Kidney glomerular epithelial cell (primary cell): ENCODE results near the gene PRSS33.

Experiments used
- DNase-seq: peaks from one replicate; lab custom pipeline; 2025; lab: John Stamatoyannopoulos, UW

The PRSS33 gene

GRCh38 chr16:2761886-2762583 is 25.3 kb downstream of the PRSS33 start:
- no peak for DNase-seq

GRCh38 chr16:2761472-2761871 is 25.9 kb downstream of the PRSS33 start:
- no peak for DNase-seq

DNA sequence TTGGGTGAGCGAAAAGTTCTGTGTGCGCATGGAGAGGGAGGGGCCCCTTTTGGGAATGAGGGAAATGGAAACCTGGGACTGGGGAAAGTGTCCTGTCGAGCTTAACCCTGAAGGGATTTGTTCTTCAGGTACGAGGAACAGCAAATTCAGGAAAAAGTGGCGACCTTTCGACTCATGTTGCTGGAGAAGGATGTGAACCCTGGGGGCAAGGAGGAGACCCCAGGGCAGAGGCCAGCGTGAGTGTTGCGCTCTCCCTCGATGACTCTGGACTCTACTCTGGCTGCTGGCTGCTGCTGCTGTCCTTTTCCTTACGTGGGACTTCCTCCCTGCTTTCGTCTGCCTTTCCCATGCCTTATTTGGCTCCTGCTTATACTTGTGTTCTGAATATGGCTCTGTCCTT is 30.0 kb downstream of the PRSS33 start:
- DNase-seq = no peak

- DNase-seq = no peak
Observed at GRCh38 chr16:2756288-2757015, 30.9 kb downstream of the PRSS33 start.

DNA sequence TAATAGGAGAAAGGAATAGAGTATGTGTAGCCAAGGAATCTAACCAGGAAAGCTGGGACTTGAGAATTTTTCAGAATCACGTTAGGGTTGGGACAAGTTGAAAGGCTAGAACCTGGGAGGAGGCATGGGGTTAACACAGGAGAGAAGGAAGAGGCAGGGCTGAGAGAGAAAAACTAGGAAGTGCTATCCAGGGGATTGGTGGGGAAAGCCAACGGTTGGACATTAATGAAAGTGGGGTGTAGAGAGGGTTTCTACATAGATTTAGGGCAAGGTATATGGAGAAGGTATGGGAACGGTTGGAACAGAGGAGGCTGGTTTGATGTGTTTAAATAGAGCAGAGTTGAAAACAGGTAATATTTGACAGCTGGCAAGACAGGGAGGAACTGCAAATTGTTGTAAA is 32.2 kb downstream of the PRSS33 start:
- DNase-seq = no peak

DNA sequence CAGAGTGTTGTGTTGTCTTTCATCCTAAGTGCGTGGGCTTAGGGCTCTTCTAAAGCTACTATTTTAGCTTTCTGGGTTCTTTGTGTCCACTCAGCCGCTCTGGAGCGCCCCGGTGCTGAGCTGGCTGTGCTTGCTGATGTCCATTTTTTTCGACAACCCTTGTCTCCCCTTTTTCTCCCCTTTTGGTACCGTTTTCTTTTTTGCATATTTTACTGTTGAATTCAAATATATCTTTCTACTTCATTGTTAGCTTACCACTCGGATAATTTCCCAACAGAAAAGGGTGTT is 33.7 kb downstream of the PRSS33 start:
- no peak for DNase-seq

GRCh38 chr16:2752850-2753732 is 34.3 kb downstream of the PRSS33 start:
- peak; percentile 51 for DNase-seq

- DNase-seq = peak; percentile 96
Observed at GRCh38 chr16:2752035-2752849, 35.1 kb downstream of the PRSS33 start, which contains the start of gene SRRM2. Gene SRRM2, plus strand, starts transcription at chr16:2752638. Its CDS starts 3,727 bp downstream, at chr16:2756365.

- DNase-seq = no peak
Observed at GRCh38 chr16:2751577-2752034, 35.8 kb downstream of the PRSS33 start.

DNA sequence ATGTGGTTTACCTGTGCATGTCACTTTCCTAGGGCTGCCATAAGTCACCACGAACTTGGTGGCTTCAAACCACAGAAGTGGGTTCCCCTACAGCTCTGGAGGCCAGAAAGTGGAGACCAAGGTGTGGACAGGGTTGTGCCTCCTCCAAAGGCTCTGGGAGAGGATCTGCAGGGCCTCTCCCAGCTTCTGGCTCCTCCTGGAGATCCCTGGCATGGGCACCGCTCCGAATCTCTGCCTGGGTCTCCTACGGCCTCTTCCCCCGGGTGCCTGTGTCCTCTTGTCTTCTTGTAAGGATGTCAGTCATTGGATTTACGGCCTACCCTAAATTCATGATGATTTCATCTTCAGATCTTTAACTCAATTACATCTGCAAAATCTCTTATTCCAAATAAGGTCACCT is 37.4 kb downstream of the PRSS33 start:
- DNase-seq = no peak

DNA sequence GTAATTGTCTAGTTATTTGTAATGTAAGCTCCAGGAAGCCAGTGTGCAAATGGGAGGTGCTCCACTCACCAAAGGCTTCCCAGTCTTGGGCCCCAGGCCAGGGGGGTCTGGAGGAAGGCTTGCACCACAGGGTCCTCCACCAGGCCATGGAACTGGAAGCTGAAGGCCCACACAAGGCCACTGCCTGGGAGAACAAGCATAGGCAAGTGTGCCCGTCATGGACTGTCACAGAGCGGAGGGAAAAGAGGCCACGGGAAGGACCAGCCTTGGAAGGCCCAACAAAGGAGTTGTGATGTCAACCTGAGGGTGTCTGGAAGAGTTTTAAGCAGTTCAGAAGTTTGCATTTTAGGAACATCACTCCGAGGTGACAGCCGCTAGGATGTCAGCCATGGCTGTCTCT is 37.9 kb downstream of the PRSS33 start:
- DNase-seq = no peak

DNA sequence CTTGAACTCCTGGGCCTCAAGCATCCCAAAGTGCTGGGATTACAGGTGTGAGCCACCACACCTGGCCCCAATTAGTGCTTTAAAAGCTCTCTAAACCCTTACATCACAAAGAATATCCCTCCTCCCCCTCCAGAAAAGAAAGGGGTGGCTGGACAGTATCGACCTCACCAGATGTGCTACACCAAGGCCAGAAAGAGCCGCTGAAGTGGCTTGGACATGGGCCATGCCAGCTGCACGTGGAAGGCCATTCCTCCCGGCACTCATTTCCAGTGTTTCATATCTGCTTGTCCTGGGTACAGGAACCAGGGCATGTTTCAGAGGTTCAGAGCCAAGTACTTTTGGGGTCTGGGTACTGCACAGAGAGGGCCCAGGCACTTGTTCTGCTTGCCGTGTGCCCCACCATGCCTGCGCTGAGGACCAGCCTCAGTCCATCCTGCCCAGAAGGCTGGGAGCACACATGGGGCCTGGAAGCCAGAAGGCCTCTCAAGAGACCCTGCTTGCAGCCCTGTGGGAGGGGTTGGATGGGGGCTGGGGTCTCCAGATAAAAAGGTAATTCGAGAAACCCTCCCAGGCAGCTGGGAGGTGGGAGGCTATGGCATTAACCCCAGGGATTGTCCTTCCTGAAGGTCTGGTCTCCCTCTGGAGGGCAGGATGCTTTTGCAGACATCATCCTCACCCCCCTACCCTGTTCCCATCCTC is 38.5 kb downstream of the PRSS33 start:
- DNase-seq = no peak

- DNase-seq = no peak
Observed at GRCh38 chr16:2745961-2746360, 41.4 kb downstream of the PRSS33 start.

GRCh38 chr16:2745116-2745890 is 42.1 kb downstream of the PRSS33 start:
- no peak for DNase-seq

DNA sequence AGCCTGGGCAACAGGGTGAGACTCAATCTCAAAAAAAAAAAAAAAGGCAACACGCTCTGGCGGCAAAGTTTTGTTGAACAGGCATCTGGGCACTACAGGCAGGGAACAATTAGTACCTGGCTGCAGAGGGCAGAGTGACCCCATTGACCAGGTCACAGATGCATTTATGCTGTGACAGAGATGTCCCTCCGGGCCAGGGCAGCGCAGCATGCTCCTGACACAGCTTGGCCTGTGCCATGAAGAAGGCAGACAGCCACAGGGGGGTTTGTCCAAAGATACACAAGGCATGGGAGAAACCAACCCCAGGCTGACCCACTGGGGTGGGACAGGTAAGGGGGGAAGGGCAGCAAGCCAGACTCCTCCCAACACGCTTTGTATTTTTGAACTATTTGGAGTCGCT is 42.6 kb downstream of the PRSS33 start:
- no peak for DNase-seq

DNA sequence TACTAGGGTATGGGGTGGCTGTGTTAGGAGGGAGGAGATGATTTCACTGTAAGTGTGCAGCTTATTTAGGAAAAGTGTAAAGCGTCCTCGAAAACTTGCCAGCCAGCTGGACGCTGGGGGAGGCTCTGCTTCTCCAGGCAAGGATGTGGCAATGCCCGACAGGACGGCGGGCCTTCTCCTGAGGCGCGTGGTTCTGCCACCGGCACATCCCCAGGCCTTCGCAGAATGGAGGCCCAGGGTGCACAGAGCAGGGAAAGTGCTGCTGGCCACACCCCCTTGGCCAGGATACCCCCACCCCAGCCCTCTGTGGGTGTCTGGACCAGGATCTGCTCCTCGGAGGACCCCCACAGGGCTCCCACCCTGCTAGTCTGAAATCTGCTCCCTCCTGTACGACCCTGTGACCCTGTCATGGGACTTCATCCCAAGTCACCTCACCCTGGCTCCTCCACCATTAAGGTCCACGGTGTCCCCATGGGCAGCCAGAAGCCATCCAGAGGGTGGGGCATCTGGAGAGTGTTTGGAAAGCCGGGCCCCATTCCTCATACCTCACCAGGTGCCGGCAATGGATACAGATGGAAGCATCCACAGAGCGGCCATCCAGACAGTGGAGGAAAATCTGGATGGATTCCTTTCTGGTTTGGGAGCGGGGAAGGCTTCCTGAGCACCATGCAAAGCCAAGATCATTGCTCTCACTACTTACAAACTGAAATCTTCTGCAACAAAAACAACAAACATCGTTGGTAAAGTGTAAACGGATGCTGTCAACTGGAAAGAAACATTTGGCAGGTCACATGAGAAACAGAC is 44.2 kb downstream of the PRSS33 start:
- no peak for DNase-seq

GRCh38 chr16:2742323-2743006 is 44.9 kb downstream of the PRSS33 start:
- DNase-seq = no peak

DNA sequence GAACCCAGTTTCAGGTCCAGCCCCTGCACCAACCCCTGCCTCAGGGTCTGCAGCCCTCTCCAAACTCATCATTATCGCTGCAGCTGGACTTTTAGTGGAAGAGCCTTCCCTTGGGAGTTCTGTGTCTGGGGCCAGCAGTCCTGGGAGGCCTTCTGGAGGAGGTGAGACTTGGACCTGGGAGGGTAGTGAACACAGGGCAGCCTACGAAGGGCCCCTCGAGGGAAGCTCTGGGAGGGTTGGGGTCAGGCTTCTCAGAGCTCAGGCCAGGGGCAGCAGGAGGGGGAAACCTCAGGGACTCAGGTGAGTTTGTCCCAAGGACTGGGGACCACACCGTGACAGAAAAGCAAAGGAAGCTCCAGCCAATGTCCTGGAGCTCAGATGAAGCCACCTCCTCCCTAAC is 46.2 kb downstream of the PRSS33 start:
- DNase-seq = no peak

DNA sequence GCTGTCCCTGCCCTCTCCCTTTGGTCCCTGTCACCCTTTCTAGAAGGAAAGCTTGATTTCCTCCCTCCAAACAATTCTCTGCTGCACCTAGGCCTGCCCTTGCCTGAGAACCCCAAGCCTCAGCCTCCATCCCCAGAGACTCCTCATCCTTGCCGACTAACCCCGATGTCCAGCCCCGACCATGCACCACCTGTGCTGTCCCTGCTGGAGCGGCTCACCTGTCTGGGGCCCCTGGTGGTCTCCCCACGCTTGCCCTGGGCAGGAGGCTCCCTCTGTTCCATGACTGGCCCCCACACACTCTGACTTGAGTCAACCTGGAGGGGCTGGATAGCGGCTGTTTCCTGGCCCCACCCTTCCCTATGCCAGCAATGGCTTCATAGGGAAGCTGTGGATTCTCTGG is 46.9 kb downstream of the PRSS33 start:
- DNase-seq = no peak
